ELR (cell line): ENCODE results near the gene CEL.
"Not testable (repeated sequence)": the region's sequence is repeated elsewhere in the genome, so short reads cannot be mapped to it uniquely, and the experiment has no call there.

ENCODE experiments used
- DNase-seq: peaks from one replicate; pipeline ENCODE4 v3.0.0-alpha.2; 2015; ENCODE audit warnings: low read depth

The CEL gene

GRCh38 chr9:133048595-133048994, 13.2 kb upstream of the CEL start:
- peak; percentile 31 for DNase-seq

DNA sequence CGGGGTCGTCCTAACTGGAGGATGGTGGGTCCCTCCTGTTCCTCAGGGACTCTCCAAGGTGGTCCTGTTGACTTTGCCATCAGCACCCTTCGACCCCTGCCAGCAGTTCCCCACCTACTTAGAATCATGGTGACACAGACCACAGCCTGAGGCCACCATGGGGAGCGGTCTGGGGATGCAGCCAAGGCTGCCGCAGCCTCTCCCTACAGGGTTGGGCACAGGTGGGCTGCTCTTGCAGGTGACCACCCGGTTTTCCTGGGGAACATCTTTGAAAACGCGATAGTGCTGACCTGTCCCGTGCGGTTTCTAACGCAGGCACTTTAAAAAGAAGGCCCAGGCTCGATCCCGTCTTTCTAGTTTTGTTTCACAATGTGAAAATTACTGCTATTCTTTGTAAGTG, 12.7 kb upstream of the CEL start:
- no peak for DNase-seq

- DNase-seq: no peak
Observed at GRCh38 chr9:133050142-133050541, 11.6 kb upstream of the CEL start.

- no peak for DNase-seq
Observed at GRCh38 chr9:133050781-133051180, 11.0 kb upstream of the CEL start.

- DNase-seq: no peak
Observed at GRCh38 chr9:133051281-133051900, 10.4 kb upstream of the CEL start.

DNA sequence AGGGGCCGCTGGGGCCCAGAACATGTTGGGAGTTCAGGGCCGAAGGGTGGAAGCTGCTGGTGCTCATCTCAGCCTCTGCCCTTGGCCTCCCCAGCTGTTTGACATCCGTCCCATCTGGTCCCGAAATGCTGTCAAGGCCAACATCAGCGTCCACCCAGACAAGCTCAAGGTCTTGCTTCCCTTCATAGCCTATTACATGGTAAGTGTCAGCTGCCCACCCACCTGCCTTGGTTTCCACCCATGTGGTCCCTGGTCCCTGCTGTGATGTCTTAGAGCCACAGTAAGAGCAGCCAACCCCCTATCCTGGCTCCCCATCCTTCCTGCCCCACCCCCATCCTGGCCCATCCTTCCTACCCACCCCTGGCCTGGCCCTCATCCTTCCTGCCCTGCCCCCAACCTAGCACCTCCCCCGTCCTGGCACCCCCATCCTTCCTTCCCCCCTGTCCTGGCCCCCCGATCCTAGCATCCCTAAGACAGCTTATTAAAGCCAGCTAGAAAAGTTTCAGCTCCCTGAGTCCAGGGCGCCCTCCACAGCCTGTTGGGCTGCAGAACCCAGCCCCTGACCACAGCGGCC, 9.7 kb upstream of the CEL start:
- no peak for DNase-seq

- no peak for DNase-seq
Observed at GRCh38 chr9:133054194-133054890, 7.4 kb upstream of the CEL start.

- DNase-seq: peak; percentile 61
Observed at GRCh38 chr9:133054966-133055365, 6.8 kb upstream of the CEL start.

GRCh38 chr9:133055788-133056420, 5.9 kb upstream of the CEL start:
- no peak for DNase-seq

GRCh38 chr9:133056533-133056932, 5.2 kb upstream of the CEL start:
- no peak for DNase-seq

- no peak for DNase-seq
Observed at GRCh38 chr9:133057006-133057405, 4.8 kb upstream of the CEL start.

DNA sequence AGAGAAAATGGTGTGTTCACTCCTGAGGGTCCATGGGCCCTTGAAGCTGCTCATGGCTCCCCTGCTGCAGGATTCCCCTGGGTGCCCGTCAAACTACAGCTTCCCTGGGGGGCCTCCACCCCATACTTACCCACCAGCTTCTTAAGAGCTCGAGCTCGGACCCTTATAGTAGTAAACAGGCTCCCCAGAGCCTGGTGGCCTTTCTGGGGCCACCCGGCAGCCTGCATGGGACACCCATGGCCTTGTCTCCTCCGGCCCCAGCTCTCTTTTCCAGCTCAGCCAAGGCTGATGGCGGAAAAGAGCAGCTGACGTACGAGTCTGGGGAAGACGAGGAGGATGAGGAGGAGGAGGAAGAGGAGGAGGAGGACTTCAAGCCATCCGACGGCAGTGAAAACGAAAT, 4.2 kb upstream of the CEL start:
- no peak for DNase-seq

GRCh38 chr9:133058071-133058470, 3.7 kb upstream of the CEL start:
- no peak for DNase-seq

GRCh38 chr9:133058550-133059320, 3.0 kb upstream of the CEL start:
- DNase-seq: no peak

GRCh38 chr9:133059623-133060022, 2.2 kb upstream of the CEL start:
- DNase-seq: no peak

- no peak for DNase-seq
Observed at GRCh38 chr9:133060417-133060841, 1.4 kb upstream of the CEL start.

DNA sequence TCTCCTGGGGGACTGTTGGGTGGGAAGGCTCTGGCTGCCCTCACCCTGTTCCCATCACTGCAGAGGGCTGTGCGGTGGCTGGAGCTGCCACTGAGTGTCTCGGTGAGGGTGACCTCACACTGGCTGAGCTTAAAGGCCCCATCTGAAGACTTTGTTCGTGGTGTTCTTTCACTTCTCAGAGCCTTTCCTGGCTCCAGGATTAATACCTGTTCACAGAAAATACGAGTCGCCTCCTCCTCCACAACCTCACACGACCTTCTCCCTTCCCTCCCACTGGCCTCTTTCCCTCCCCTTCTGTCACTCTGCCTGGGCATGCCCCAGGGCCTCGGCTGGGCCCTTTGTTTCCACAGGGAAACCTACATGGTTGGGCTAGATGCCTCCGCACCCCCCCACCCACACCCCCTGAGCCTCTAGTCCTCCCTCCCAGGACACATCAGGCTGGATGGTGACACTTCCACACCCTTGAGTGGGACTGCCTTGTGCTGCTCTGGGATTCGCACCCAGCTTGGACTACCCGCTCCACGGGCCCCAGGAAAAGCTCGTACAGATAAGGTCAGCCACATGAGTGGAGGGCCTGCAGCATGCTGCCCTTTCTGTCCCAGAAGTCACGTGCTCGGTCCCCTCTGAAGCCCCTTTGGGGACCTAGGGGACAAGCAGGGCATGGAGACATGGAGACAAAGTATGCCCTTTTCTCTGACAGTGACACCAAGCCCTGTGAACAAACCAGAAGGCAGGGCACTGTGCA, 590 bp upstream of the CEL start:
- DNase-seq: not testable (repeated sequence)

DNA sequence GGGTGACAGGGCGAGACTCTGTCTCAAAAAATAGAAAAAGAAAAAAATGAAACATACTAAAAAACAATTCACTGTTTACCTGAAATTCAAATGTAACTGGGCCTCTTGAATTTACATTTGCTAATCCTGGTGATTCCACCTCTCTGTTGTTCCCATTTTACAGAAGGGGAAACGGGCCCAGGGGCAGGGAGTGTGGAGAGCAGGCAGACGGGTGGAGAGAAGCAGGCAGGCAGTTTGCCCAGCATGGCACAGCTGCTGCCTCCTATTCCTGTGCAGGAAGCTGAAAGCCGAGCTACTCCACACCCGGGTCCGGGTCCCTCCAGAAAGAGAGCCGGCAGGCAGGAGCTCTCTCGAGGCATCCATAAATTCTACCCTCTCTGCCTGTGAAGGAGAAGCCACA, 788 bp downstream of the CEL start:
- not testable (repeated sequence) for DNase-seq

GRCh38 chr9:133063159-133063499, 1.3 kb downstream of the CEL start:
- no peak for DNase-seq

- no peak for DNase-seq
Observed at GRCh38 chr9:133063500-133064231, 1.9 kb downstream of the CEL start.
